HG03159 (cell line): ENCODE measurements around the gene GABRB2.
"Not testable (repeated sequence)": the region's sequence is repeated elsewhere in the genome, so short reads cannot be mapped to it uniquely, and the experiment has no call there.

ENCODE experiments used
- ATAC-seq: cut with Tn5 transposase; IDR thresholded peaks from one replicate; pipeline ENCODE4 v1.9.1; 2021; ENCODE audit warnings: mild to moderate bottlenecking, moderate library complexity; ENCODE audit not compliant: unreplicated experiment

GABRB2 gene

DNA sequence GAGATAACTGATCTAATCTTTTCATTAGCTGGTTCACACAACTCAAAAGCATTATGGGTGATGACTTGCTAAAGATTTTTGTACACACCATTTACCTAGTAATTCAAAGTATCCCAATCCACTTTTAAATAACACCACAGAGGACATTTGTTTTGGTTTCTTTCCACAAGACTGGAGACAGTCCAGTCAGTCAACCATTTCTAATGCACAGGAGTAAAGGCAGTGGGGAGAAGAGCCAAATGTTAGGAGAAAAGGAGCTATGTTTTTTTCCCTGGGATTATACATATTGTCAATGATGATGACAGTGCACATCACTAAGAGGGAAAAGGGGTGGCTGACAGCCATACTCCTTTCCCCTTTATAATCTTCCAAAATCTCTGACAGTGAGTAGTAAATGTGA is 240.9 kb downstream of the GABRB2 start:
- no peak for ATAC-seq

GRCh38 chr5:161302559-161302958 is 244.0 kb downstream of the GABRB2 start:
- no peak for ATAC-seq

- no peak for ATAC-seq
Measured at GRCh38 chr5:161301586-161301985, 244.9 kb downstream of the GABRB2 start.

GRCh38 chr5:161299053-161299452 is 247.5 kb downstream of the GABRB2 start:
- peak; percentile 90 for ATAC-seq

GRCh38 chr5:161297388-161297787 is 249.1 kb downstream of the GABRB2 start:
- not testable (repeated sequence) for ATAC-seq

DNA sequence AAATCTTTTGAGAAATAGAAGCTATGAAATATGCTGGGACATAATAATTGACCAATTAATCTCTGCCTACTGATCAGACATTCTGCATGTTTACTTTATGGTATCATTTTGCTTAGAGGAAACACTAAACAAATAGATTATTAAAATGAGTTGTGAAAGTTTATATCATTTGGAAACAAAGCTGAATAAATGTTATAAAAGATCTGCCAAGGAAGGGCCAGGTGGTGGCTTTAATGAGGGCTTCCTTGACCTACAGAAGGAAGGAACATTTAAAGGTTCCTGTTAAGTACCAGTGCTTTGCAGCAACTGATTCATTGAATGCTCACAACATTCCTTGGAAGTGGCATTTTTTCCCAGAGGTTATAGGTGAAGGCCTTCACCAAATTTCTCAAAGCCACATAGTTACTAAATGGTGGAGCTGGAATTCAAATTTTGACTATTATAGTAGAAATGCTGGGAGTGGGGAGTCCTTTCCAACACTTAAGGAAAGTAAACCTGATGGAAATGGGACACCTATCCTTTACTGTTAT is 250.7 kb downstream of the GABRB2 start:
- no peak for ATAC-seq

- ATAC-seq: no peak
Measured at GRCh38 chr5:161288071-161288470, 258.5 kb downstream of the GABRB2 start.

DNA sequence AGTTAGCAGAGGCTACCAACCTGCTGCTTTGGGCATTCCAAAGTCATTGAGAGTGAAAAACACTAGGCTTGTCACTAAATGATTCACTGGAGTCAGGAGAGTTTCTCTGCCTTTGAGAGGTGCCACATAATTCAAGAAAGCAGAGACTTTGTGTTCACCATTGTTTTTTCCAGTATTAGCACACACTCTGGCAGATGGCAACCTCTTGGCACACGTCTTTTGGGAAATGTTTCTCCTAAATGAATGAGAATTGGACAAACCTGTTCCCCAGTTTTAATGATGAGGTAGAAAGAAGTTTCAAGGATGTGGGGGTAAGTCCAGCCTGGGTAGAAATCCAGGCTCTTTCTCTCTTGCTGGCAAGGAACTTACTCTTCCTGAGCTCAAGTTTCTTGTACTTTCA is 259.1 kb downstream of the GABRB2 start:
- ATAC-seq: no peak

GRCh38 chr5:161286066-161286655 is 260.4 kb downstream of the GABRB2 start:
- peak; percentile 98 for ATAC-seq

GRCh38 chr5:161284445-161284844 is 262.1 kb downstream of the GABRB2 start:
- no peak for ATAC-seq

DNA sequence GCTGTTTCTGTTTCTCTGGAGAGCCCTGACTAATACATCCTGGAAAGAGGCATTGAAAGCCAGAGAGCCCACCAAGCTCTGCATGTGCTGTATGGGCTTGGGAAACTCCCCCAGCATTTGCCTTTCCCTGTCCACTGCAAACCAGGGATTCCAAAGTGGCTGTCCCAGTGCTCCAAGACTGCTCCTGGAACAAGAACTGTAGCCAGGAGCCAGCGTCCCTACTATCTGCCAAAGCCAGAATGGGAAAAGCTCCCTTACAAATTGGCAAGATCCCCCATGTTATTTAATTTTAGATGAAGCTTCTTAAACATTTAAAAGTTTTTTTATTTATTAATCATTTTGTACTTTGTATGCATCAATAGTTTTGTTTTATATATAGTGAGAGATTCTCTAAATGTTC is 263.2 kb downstream of the GABRB2 start:
- no peak for ATAC-seq

DNA sequence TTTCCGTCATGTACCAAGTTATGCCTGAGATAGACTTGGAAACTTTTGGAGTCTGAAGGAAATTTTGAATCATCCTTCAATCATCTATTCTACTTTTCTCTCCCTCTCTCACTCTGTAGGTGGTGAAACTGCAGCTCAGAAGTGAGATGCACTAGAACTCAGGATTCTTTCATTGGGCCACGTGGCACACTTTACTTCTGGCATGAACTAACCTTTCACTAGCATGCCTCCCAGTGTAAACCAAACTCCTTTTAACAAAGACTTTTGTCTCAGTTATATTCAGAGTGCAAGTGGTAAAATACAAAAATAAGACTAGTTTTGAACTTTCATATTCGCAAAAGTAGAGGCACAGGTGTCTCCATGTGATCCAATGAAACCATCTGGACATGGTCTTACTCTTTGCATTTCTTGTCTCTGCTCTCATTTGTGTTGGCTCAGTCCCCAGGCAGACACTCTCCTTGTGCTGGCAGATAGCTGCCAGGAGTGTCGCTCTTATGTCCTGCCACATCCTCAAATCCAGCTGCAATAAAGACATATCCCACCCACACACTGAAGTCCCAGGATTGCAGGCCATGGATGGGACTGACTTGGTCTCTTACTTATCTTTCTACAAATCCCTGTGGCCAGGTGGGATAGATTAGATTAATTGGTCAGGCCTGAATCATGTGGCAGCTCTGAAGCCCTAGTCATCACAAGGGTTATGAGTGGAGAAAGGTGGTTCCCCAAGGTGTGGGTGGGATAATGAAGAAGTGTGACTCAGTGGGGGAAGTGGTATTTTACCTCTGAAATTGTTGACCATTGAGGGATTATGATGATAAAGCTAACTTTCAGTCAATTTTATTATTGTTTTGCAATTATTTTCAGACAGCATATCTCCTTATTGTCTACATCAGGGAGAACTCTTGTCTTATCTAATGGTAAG is 267.5 kb downstream of the GABRB2 start:
- ATAC-seq: peak; percentile 70

- no peak for ATAC-seq
Measured at GRCh38 chr5:161277011-161277410, 269.5 kb downstream of the GABRB2 start.

DNA sequence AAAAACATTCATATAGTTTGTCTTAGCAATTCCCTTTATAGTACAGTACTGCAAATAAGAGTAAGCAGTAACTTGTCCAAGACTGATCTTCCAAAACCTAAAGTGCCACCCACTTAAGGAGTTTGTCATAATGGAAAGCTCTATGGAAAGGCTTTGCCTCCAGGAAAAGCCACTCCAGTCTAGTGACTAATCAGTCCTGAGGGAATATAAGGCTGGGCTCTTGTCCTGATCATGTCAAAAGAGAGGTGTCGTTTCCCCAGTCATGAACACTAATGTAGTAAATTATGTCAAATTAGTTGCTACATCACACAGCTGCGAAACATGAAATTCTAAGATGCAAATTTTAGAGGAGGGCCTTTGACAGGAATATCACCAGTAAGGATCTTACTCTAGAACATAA is 271.6 kb downstream of the GABRB2 start:
- no peak for ATAC-seq

DNA sequence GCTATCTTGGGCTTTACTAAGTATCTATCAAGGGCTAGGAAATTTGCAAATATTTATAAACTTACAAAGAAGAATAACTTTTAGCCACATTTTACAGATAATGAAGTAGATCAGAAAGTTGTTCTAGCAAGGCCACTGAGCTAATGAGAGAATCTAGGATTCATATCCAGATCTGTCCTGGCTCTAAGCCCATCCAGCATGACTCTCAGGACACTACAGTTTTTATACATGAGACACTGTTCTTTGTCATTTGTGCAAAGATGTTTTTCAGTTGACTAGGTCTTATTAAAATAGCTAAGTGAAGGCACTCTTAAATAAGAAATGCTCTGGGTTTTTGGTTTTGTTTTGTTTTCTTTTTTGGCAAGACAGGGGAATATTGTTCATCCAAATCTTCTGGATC is 273.1 kb downstream of the GABRB2 start:
- ATAC-seq: no peak

DNA sequence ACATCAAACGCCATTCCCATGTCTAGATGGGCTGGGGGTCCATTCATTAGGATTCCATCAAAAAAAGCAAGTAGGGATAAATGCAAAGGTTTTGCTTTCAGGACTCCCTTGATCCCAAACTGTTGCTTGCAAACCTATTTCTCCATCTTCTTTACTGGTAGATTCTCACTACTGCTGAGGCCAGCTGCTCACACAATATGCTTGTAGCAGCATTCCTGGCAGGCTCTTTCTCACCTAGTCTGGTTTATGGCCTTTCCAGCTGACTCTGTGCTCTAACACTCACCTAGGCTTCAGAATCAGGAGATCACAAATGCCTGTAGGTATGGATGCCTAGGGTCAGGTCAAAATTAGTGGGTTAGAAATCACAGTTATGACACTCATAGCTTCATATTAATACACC is 274.7 kb downstream of the GABRB2 start:
- no peak for ATAC-seq

GRCh38 chr5:161269125-161269524 is 277.4 kb downstream of the GABRB2 start:
- ATAC-seq: no peak

- ATAC-seq: no peak
Measured at GRCh38 chr5:161266954-161267353, 279.6 kb downstream of the GABRB2 start.

DNA sequence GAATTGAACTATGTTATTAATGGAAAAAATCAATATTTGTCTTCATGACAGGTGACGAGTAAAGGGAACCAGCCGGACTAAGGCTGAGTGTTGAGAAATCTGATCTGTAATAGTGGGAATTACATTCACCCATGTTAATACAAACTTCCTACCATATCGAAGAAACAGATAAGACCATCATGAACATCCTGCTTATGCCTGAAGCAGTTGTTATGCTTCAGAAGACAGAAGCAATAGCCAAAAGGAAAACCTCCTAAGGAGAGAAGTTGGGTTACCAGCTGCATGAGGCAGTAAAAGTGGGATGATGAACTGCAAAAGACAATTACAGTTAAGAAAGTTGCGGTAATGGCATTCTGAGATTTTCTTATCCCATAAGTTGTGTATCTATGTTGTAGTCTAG is 281.5 kb downstream of the GABRB2 start:
- ATAC-seq: no peak

GRCh38 chr5:161263191-161263590 is 283.3 kb downstream of the GABRB2 start:
- no peak for ATAC-seq

- ATAC-seq: no peak
Measured at GRCh38 chr5:161261668-161262323, 284.7 kb downstream of the GABRB2 start.

DNA sequence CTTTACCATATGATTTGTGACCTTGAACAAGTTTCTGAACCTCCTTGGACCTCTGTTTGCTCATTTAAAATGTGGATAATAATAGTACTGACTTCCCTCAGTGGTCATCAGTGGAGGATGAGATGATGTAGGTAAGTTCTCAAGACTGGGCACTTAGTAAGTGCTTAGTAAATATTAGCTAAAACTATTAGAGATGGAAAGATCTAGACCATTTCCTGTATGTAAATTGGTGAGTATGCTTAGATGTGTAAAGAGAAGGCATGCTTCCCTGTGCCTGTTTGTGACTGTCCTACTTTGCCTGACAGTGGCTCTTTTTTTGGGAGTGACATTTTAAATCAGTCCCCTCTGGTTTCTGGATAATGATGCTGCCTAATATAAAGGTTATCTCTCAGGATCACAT is 288.1 kb downstream of the GABRB2 start:
- peak; percentile 32 for ATAC-seq
